Endothelial cell of umbilical vein (primary cell): ENCODE results near the gene AP2B1. TPM values are rescaled to one million over a fixed set of nuclear protein-coding genes. Genes with fewer than 3 reads are reported as not detected.

Experiments
- BruUV-seq: library from RNA; stranded (reverse); fragments of 400-500 nt; replicated peaks from 2 replicates; lab custom pipeline; 2021; lab: Mats Ljungman, UMichigan
- CTCF ChIA-PET: fragments of 300-600, 350-600 bp; sonication (Branson Sonifier 250); formaldehyde crosslinking; loops from one replicate; lab custom pipeline; 2021; ENCODE audit warnings: antibody characterized with exemption, inconsistent platforms; lab: Charles Lee
- POLR2A ChIA-PET: fragments of 300-600, 350-600 bp; sonication (Branson Sonifier 250); formaldehyde crosslinking; loops from one replicate; lab custom pipeline; 2021; ENCODE audit warnings: antibody characterized with exemption, inconsistent platforms; lab: Charles Lee
- DNase-seq: peaks from one replicate; pipeline ENCODE4 v3.0.0-alpha.2; 2011; ENCODE audit warnings: low read depth, low spot score
- FAIRE-seq: peaks from 2 replicates; lab custom pipeline; 2011; peaks lifted over from hg19 to GRCh38; lab: Jason Lieb, UNC
- H2AFZ ChIP-seq: 2 replicates; pipeline ENCODE4 v1.6.0; 2012; ENCODE audit warnings: low read depth, low read length, control low read depth, inconsistent platforms
- H3K27ac ChIP-seq: 2 replicates; pipeline ENCODE4 v1.5.1; 2011; ENCODE audit warnings: low read depth, mild to moderate bottlenecking, control low read depth, low read length, moderate library complexity; ENCODE audit not compliant: insufficient read depth
- H3K27me3 ChIP-seq, 2 experiments: 2 replicates each; pipeline versions ENCODE4 v1.6.0 to v1.6.1; 2011; ENCODE audit warnings: low read length in 2 of 2, mixed read lengths in 1 of 2; ENCODE audit not compliant: control insufficient read depth in 2 of 2, insufficient read depth in 2 of 2
- H3K36me3 ChIP-seq, 2 experiments: 2 replicates in 1 of 2; 3 replicates in 1 of 2; pipeline ENCODE4 v1.5.1; 2011; ENCODE audit warnings: low read length in 2 of 2, mild to moderate bottlenecking in 1 of 2, moderate library complexity in 1 of 2; ENCODE audit not compliant: control insufficient read depth in 2 of 2, insufficient read depth in 2 of 2; ENCODE audit errors: extremely low read depth in 1 of 2
- H3K4me1 ChIP-seq: 3 replicates; pipeline ENCODE4 v1.5.1; 2011; ENCODE audit warnings: mild to moderate bottlenecking, low read length; ENCODE audit not compliant: control insufficient read depth, insufficient read depth; ENCODE audit errors: extremely low read depth
- H3K4me2 ChIP-seq: 2 replicates; pipeline ENCODE4 v1.6.1; 2011; ENCODE audit warnings: low read length, control low read depth, mixed read lengths; ENCODE audit not compliant: insufficient read depth
- H3K4me3 ChIP-seq, 3 experiments: fragments of 200-600 bp in 1 of 3; sonication (generic), shearing (Covaris generic) in 1 of 3; replicated peaks in 1 of 3; 2 replicates each; pipeline ENCODE4 v1.5.1; 2011 to 2016; ENCODE audit warnings: control low read depth in 3 of 3, low read length in 3 of 3, mild to moderate bottlenecking in 2 of 3, inconsistent platforms in 1 of 3, low read depth in 1 of 3, moderate library complexity in 1 of 3; ENCODE audit not compliant: insufficient read depth in 1 of 3
- H3K79me2 ChIP-seq: 2 replicates; pipeline ENCODE4 v1.6.0; 2012; ENCODE audit warnings: low read length, inconsistent platforms; ENCODE audit not compliant: control insufficient read depth, insufficient read depth
- H3K9ac ChIP-seq: replicated peaks from 2 replicates; pipeline ENCODE3; 2011; ENCODE audit warnings: low read length, control low read depth; ENCODE audit not compliant: insufficient read depth; ENCODE audit errors: extremely low read depth
- H3K9me1 ChIP-seq: replicated peaks from 3 replicates; pipeline ENCODE4 v1.6.0; 2011; ENCODE audit warnings: mild to moderate bottlenecking, low read length; ENCODE audit not compliant: control insufficient read depth, insufficient read depth; ENCODE audit errors: extremely low read depth
- H3K9me3 ChIP-seq: replicated peaks from 2 replicates; pipeline ENCODE4 v1.5.1; 2012; ENCODE audit warnings: low read length, inconsistent platforms; ENCODE audit not compliant: control insufficient read depth, insufficient read depth
- H4K20me1 ChIP-seq: replicated peaks from 2 replicates; pipeline ENCODE3; 2011; ENCODE audit warnings: mild to moderate bottlenecking, low read length; ENCODE audit not compliant: control insufficient read depth, insufficient read depth; ENCODE audit errors: extremely low read depth
- EZH2 ChIP-seq: IDR thresholded peaks from 2 replicates; pipeline ENCODE4 v1.6.1; 2012; ENCODE audit warnings: borderline replicate concordance, low read depth, mild to moderate bottlenecking, moderate library complexity, low read length, inconsistent platforms; ENCODE audit not compliant: severe bottlenecking
- FOS ChIP-seq: IDR thresholded peaks from 2 replicates; pipeline ENCODE4 v1.6.1; 2011; ENCODE audit warnings: mild to moderate bottlenecking, low read length, moderate library complexity, borderline replicate concordance; ENCODE audit not compliant: insufficient read depth
- GATA2 ChIP-seq: IDR thresholded peaks from 2 replicates; pipeline ENCODE4 v1.7.0; 2011; ENCODE audit warnings: low read depth, mild to moderate bottlenecking, moderate library complexity, mixed read lengths, low read length; ENCODE audit not compliant: insufficient read length, insufficient read depth
- JUN ChIP-seq: IDR thresholded peaks from 2 replicates; pipeline ENCODE4 v1.6.1; 2011; ENCODE audit warnings: borderline replicate concordance, low read depth; ENCODE audit not compliant: insufficient read length, insufficient read depth
- MYC ChIP-seq: IDR thresholded peaks from one replicate; pipeline ENCODE4 v1.6.1; 2011; ENCODE audit warnings: mild to moderate bottlenecking, low read depth, low read length
- POLR2A ChIP-seq: IDR thresholded peaks from 2 replicates; pipeline ENCODE4 v1.6.1; 2012; ENCODE audit warnings: low read depth, mild to moderate bottlenecking, control low read depth, low read length
- POLR2AphosphoS5 ChIP-seq: IDR thresholded peaks from 2 replicates; pipeline ENCODE4 v1.6.1; 2012; ENCODE audit warnings: low read depth, mild to moderate bottlenecking, control low read depth, low read length, moderate library complexity; ENCODE audit not compliant: insufficient read depth
- dilution Hi-C: fragments of 300-500 bp; cut with MboI; formaldehyde crosslinking; loops from one replicate; pipeline ENCODE4 v1.15.0; 2019; ENCODE audit warnings: low sequenced_read_pairs; ENCODE audit not compliant: extremely low pct_ligation_motif_present
- intact Hi-C: fragments of 100-400 bp; cut with micrococcal nuclease; formaldehyde crosslinking; loops from one replicate; pipeline ENCODE4 v1.10.0; 2022
- polyA plus RNA-seq, 4 experiments: library from polyadenylated mRNA; depleted of rRNA in 3 of 4; stranded (reverse) in 3 of 4; unstranded in 1 of 4; fragments of >200 nt; gene quantifications; 2 replicates each; pipeline versions ENCODE4 v1.2.1 to v1.2.3, GENCODE V29; 2011 to 2012; ENCODE audit warnings: missing spikeins in 1 of 4
- total RNA-seq: library from RNA; stranded (reverse); gene quantifications from 2 replicates; pipeline ENCODE4 v1.2.3, GENCODE V29; 2021
- TF ChIP-seq, protein P1 (sequence below), 2 donors: IDR thresholded peaks; 1 replicate in 1 of 2; 2 replicates in 1 of 2; pipeline ENCODE4 v1.5.1; 2011; ENCODE audit warnings: low read length in 2 of 2, mild to moderate bottlenecking in 2 of 2, moderate library complexity in 2 of 2, control low read depth in 1 of 2, inconsistent platforms in 1 of 2, low read depth in 1 of 2; ENCODE audit not compliant: insufficient read depth in 1 of 2; ENCODE audit errors: extremely low read depth in 1 of 2
- TF ChIP-seq, protein P2 (sequence below): IDR thresholded peaks from 2 replicates; pipeline ENCODE4 v1.6.1; 2011; ENCODE audit not compliant: insufficient read depth, insufficient read length

AP2B1 gene
- total and polyA plus RNA-seq, 2 donors (not counting 3 experiments of a cell fraction or from before 2014, with no cell fraction given), result 106 to 198 TPM

DNA sequence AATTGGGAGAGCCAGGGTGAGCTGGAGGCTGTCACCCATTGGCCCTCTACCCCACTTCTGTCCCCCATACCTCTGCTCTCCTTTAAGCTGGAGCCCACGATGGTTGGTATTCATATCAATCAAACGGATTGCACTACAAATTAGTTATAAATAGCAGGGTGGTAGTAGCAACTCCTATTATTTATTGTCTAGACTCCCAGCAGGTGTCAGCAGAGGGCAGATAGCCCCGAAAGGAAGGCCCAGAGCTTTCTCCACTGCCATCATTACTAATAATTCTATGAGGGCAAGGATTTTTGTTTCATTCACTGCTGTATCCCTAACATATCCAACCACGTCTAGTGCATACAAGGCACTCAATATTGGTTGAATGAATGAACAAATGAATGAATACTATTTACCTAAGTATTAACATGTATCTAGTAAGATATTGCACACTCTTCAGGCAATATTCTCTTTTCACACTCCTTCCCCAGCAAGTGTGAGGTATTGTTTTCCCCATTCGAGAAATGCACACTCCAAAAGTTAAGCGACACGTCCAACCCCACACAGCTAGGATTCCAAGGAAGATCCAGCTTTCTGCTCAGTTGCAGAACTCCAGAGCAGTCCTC lies 179.9 kb downstream of the AP2B1 start:
- no peak for FAIRE-seq
- no peaks in the 10 kb centered on the region for H3K9me1 ChIP-seq
- H3K4me1 ChIP-seq, result peaks cover 7% of the 10 kb centered on the region
- H3K27ac ChIP-seq, result no peak overlapping the region
- no peak overlapping the region for H2AFZ ChIP-seq
- H4K20me1 ChIP-seq, result no peaks in the 10 kb centered on the region
- no TSS peak for BruUV-seq
- dilution Hi-C loops, result no loop called here
- H3K27me3 ChIP-seq, result peaks cover 2 to 3% of the 10 kb centered on the region in 2 experiments
- no peaks in the 10 kb centered on the region for H3K9me3 ChIP-seq
- TF ChIP-seq GATA2, result no peak
- TF ChIP-seq, protein P1, sequence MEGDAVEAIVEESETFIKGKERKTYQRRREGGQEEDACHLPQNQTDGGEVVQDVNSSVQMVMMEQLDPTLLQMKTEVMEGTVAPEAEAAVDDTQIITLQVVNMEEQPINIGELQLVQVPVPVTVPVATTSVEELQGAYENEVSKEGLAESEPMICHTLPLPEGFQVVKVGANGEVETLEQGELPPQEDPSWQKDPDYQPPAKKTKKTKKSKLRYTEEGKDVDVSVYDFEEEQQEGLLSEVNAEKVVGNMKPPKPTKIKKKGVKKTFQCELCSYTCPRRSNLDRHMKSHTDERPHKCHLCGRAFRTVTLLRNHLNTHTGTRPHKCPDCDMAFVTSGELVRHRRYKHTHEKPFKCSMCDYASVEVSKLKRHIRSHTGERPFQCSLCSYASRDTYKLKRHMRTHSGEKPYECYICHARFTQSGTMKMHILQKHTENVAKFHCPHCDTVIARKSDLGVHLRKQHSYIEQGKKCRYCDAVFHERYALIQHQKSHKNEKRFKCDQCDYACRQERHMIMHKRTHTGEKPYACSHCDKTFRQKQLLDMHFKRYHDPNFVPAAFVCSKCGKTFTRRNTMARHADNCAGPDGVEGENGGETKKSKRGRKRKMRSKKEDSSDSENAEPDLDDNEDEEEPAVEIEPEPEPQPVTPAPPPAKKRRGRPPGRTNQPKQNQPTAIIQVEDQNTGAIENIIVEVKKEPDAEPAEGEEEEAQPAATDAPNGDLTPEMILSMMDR (IDR thresholded peaks at IDR 0.05; ENCODE audit: extremely low read depth in 1 of 2, insufficient read depth in 1 of 2, low read depth in 1 of 2, low read length in 2 of 2), result peak; percentile 41 to 57
- no peak overlapping the region for H3K4me2 ChIP-seq
- no peaks in the 10 kb centered on the region for H3K79me2 ChIP-seq
- ChIA-PET CTCF (interaction anchor here (0.5 to 8.5 kb wide), 15 partner anchors 10 to 154 kb away, joined by 3 to 453 read pairs (median 6); partner anchors contain the start of genes MMP28 and TAF15), POLR2A (interaction anchor here (1.0 kb wide), 1 partner anchor 42 kb away, joined by 8 read pairs; the partner anchor contains the start of gene TAF15)
- H3K9ac ChIP-seq, result no peak overlapping the region
- H3K4me3 ChIP-seq, result no peak overlapping the region
- intact Hi-C loops, result no loop called here
- peak; percentile 60 for DNase-seq
- no peaks in the 10 kb centered on the region for H3K36me3 ChIP-seq

DNA sequence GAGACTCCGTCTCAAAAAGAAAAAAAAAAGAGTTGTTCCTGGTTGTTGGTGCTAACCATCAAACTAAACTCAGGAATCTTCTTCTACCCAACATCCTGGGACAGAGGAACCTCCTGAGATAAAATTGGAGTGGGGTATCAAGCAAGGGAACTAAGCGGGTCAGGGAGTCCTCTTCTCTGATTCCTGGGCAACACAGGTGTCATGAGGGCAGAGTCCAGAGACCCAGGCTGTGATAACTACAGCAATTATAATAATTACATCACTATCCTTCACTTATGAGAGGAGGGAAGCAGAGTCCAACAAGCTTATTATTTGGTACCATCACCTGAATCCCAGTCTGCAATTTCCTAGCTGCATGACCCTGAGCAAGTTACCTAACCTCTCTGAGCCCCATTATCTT lies 181.7 kb downstream of the AP2B1 start:
- POLR2A ChIA-PET, result interaction anchor here (1.0 kb wide), 1 partner anchor 40 kb away, joined by 3 read pairs; the partner anchor contains the start of gene TAF15

More for the DNA sequence above, 181.7 kb downstream of the AP2B1 start:
- Histone ChIP-seq H3K4me2 (no peak overlapping the region), H3K27me3 (peaks cover 2 to 6% of the 10 kb centered on the region in 2 experiments), H3K4me1 (peaks cover 7% of the 10 kb centered on the region), H3K79me2 (no peaks in the 10 kb centered on the region), H3K9me3 (no peaks in the 10 kb centered on the region), H3K4me3 (no peak overlapping the region), H3K36me3 (no peaks in the 10 kb centered on the region), H2AFZ (no peak overlapping the region), H3K27ac (no peak overlapping the region), H3K9ac (no peak overlapping the region), H4K20me1 (no peaks in the 10 kb centered on the region), H3K9me1 (no peaks in the 10 kb centered on the region)
- TF ChIP-seq MYC (no peak), POLR2AphosphoS5 (no peak), POLR2A (no peak), EZH2 (no peak), FOS (no peak), JUN (no peak), GATA2 (no peak)
- TF ChIP-seq, protein P2, sequence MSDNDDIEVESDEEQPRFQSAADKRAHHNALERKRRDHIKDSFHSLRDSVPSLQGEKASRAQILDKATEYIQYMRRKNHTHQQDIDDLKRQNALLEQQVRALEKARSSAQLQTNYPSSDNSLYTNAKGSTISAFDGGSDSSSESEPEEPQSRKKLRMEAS, result no peak
- TF ChIP-seq, protein P1 (IDR thresholded peaks at IDR 0.05; ENCODE audit: extremely low read depth in 1 of 2, insufficient read depth in 1 of 2, low read depth in 1 of 2, low read length in 2 of 2), result no peak
- FAIRE-seq (no peak), DNase-seq (no peak)
- CTCF ChIA-PET, result interaction anchor here (1.0 to 8.5 kb wide), 4 partner anchors 21 to 40 kb away, joined by 4 to 453 read pairs (median 8); partner anchors contain the start of gene TAF15
- dilution Hi-C loops (no loop called here), intact Hi-C loops (no loop called here)
- BruUV-seq, result no TSS peak
